Measurements from ENCODE around the gene SMARCC1.

The SMARCC1 gene

GRCh38 chr3:47692158-47692557 lies 89.5 kb downstream of the SMARCC1 start:
- DNase-seq = no peak

GRCh38 chr3:47688488-47688887 lies 93.2 kb downstream of the SMARCC1 start:
- DNase-seq = no peak

- no peak for DNase-seq
Measured at GRCh38 chr3:47685037-47685436, 96.7 kb downstream of the SMARCC1 start.

GRCh38 chr3:47681016-47681415 lies 100.7 kb downstream of the SMARCC1 start:
- no peak for DNase-seq

GRCh38 chr3:47678446-47679338 lies 103.0 kb downstream of the SMARCC1 start:
- DNase-seq = no peak

GRCh38 chr3:47669026-47669749 lies 112.5 kb downstream of the SMARCC1 start:
- DNase-seq = no peak

- DNase-seq = no peak
Measured at GRCh38 chr3:47666118-47666517, 115.6 kb downstream of the SMARCC1 start.

GRCh38 chr3:47664519-47664918 lies 117.2 kb downstream of the SMARCC1 start:
- no peak for DNase-seq

GRCh38 chr3:47663630-47664240 lies 118.0 kb downstream of the SMARCC1 start:
- DNase-seq = no peak

- no peak for DNase-seq
Measured at GRCh38 chr3:47661121-47661752, 120.5 kb downstream of the SMARCC1 start.

GRCh38 chr3:47658444-47658843 lies 123.2 kb downstream of the SMARCC1 start:
- DNase-seq = no peak

GRCh38 chr3:47652142-47652541 lies 129.6 kb downstream of the SMARCC1 start:
- no peak for DNase-seq

GRCh38 chr3:47650294-47650693 lies 131.4 kb downstream of the SMARCC1 start:
- no peak for DNase-seq

GRCh38 chr3:47647550-47647949 lies 134.1 kb downstream of the SMARCC1 start:
- no peak for DNase-seq

GRCh38 chr3:47646362-47646761 lies 135.3 kb downstream of the SMARCC1 start:
- DNase-seq = no peak

- DNase-seq = no peak
Measured at GRCh38 chr3:47645551-47645950, 136.1 kb downstream of the SMARCC1 start.

GRCh38 chr3:47643092-47643491 lies 138.6 kb downstream of the SMARCC1 start:
- no peak for DNase-seq

- DNase-seq = no peak
Measured at GRCh38 chr3:47641739-47642138, 140.0 kb downstream of the SMARCC1 start.

GRCh38 chr3:47636921-47637320 lies 144.8 kb downstream of the SMARCC1 start:
- DNase-seq = no peak

- DNase-seq = no peak
Measured at GRCh38 chr3:47636225-47636624, 145.5 kb downstream of the SMARCC1 start.

- DNase-seq = no peak
Measured at GRCh38 chr3:47635536-47635935, 146.2 kb downstream of the SMARCC1 start.

- DNase-seq = no peak
Measured at GRCh38 chr3:47634996-47635395, 146.7 kb downstream of the SMARCC1 start.

GRCh38 chr3:47630810-47631209 lies 150.9 kb downstream of the SMARCC1 start:
- DNase-seq = no peak

Measured in stimulated activated CD4-positive, alpha-beta T cell treated with anti-CD3 and anti-CD28 coated beads, Interleukin-4, amount 100 ng/mL, for 24 hours (primary cell).